HFFc6 (cell line): Measurements from ENCODE around the gene LSG1. TPM values are rescaled to one million over a fixed set of nuclear protein-coding genes. Genes with fewer than 3 reads are reported as not detected.
A peak's percentile ranks its signal among the peaks of the same experiment; 100 is the strongest.

Experiments used
- DNase-seq: peaks from one replicate; pipeline ENCODE4 v3.0.0-alpha.2; 2018
- H3K27ac Mint-ChIP-seq: 2 replicates; pipeline ENCODE4 v1.8.0; 2020; ENCODE audit warnings: mild to moderate bottlenecking, mixed read lengths
- H3K27me3 Mint-ChIP-seq: 2 replicates; pipeline ENCODE4 v1.8.0; 2021; ENCODE audit warnings: mild to moderate bottlenecking, moderate library complexity, mixed read lengths; ENCODE audit not compliant: insufficient read depth
- H3K36me3 Mint-ChIP-seq: 2 replicates; pipeline ENCODE4 v1.8.0; 2021; ENCODE audit warnings: low read depth, mixed read lengths
- H3K4me1 Mint-ChIP-seq: 2 replicates; pipeline ENCODE4 v1.8.0; 2020; ENCODE audit warnings: low read depth, mixed read lengths
- H3K4me3 Mint-ChIP-seq: 2 replicates; pipeline ENCODE4 v1.8.0; 2020; ENCODE audit warnings: mild to moderate bottlenecking, moderate library complexity, mixed read lengths
- H3K9me3 Mint-ChIP-seq: 2 replicates; pipeline ENCODE4 v1.8.0; 2020; ENCODE audit warnings: mild to moderate bottlenecking, mixed read lengths
- total RNA-seq, 6 experiments: library from RNA; stranded (reverse); fragmentation: NEBNext Ultra II Directional; extraction: Animal tissue kit (Norgen Biotek cat#: 25700); gene quantifications; 2 replicates in 1 of 6; 3 replicates in 5 of 6; pipeline ENCODE4 v1.2.3, GENCODE V29; 2021
- TF ChIP-seq, protein P1 (sequence below): fragments of 200-600 bp; sonication (generic); IDR thresholded peaks from 2 replicates; pipeline ENCODE4 v1.5.0; 2021; ENCODE audit warnings: antibody characterized with exemption, mild to moderate bottlenecking

LSG1 gene
- total RNA-seq, 6 experiments from 2014 or later = 26.4 to 31.7 (median 29.3) TPM

DNA sequence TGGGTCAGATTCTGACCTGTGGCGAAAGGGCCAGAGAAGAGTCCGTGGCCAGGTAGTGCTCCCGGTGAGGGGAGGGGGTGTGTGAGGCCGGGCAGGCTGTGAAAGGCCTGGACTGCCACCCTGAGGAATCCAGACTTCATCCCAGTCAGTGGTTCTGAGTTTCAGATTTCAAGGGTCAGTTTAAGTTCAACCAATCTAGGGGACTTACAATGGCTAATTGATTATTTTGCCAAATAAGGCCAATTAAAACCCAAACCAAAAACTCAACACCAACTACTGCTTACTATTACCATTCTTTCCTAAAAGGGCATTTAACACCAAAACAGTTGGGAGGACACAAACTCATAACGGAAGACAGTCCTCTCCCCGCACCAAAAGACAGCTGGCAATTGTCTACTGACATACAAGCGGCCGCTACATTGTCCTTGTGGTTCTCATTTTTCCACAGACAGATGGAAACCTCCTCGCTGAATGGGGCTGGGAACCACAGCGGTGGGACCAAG, 69.3 kb downstream of the LSG1 start:
- TF ChIP-seq, protein P1, sequence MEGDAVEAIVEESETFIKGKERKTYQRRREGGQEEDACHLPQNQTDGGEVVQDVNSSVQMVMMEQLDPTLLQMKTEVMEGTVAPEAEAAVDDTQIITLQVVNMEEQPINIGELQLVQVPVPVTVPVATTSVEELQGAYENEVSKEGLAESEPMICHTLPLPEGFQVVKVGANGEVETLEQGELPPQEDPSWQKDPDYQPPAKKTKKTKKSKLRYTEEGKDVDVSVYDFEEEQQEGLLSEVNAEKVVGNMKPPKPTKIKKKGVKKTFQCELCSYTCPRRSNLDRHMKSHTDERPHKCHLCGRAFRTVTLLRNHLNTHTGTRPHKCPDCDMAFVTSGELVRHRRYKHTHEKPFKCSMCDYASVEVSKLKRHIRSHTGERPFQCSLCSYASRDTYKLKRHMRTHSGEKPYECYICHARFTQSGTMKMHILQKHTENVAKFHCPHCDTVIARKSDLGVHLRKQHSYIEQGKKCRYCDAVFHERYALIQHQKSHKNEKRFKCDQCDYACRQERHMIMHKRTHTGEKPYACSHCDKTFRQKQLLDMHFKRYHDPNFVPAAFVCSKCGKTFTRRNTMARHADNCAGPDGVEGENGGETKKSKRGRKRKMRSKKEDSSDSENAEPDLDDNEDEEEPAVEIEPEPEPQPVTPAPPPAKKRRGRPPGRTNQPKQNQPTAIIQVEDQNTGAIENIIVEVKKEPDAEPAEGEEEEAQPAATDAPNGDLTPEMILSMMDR = no peak

DNA sequence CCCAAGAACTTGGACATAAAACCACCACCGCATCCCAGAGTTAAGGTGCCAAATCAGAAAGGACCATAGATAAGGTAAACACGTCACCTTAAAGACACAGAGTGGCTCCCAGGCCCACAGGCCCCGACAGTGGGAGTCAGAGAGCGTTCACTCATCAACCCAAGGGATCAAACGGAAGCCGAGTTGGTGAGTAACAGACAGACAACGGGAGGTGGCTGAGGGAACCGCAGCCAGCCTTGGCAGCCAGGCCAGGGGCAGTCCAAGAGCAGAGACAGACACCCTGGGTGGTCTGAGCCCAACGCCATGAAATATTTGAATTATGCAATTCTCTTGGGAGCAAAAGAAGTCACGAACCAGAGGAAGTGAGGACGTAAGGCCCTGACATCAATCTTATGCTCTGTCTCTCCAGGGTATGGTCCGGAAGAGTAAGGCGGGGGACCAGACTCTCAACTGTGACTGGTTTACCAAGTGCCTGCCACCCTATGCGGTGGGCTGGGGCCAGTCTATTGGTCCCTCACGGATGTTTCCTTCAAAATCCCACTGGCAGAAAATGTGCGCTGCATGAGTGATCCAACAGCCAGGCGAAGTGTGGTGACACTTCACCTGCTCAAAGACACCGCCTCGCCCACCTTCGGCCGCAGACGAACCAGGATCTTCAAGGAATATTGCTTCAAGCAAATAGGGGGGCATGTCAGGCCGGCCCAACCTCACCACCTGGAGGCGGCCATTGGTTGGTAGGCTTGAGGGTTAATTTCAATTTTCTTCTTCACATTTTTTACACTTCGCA, 73.0 kb downstream of the LSG1 start:
- H3K27me3 Mint-ChIP-seq = no peaks in the 10 kb centered on the region
- H3K36me3 Mint-ChIP-seq = peaks cover 5% of the 10 kb centered on the region; the same call in 1 of the 2 replicates
- no peak for DNase-seq
- H3K9me3 Mint-ChIP-seq = no peaks in the 10 kb centered on the region
- H3K4me3 Mint-ChIP-seq = no peak overlapping the region
- TF ChIP-seq, protein P1 = no peak
- H3K4me1 Mint-ChIP-seq = peaks cover 8% of the 10 kb centered on the region
- no peak overlapping the region for H3K27ac Mint-ChIP-seq

More for the DNA sequence above, 69.3 kb downstream of the LSG1 start:
- peaks cover 1% of the 10 kb centered on the region; the same call in 1 of the 2 replicates for H3K27me3 Mint-ChIP-seq
- no peak overlapping the region for H3K4me3 Mint-ChIP-seq
- no peak overlapping the region for H3K27ac Mint-ChIP-seq
- H3K9me3 Mint-ChIP-seq = no peaks in the 10 kb centered on the region
- no peak for DNase-seq
- no peaks in the 10 kb centered on the region for H3K4me1 Mint-ChIP-seq
- H3K36me3 Mint-ChIP-seq = peaks cover 5% of the 10 kb centered on the region; the same call in 1 of the 2 replicates

DNA sequence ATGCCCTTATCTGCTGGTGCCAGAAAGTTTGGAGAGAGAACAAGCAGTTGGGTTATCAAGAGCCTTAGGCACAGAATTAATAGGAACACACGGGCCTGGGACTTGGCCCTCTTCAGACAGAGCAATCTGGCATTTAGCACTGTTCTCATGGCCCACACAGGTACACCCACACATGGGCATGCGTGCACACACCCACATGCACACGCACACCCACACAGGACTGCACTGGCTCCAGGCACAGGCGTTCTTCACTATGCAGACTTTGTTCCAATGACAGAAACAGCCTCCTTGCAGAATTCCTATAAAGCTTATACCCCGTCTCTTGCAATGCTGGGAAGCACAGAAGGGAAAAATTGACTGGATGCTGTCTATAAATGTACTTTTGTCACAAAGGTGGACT, 75.1 kb downstream of the LSG1 start:
- Mint-ChIP-seq H3K27ac (no peak overlapping the region), H3K9me3 (no peaks in the 10 kb centered on the region)

DNA sequence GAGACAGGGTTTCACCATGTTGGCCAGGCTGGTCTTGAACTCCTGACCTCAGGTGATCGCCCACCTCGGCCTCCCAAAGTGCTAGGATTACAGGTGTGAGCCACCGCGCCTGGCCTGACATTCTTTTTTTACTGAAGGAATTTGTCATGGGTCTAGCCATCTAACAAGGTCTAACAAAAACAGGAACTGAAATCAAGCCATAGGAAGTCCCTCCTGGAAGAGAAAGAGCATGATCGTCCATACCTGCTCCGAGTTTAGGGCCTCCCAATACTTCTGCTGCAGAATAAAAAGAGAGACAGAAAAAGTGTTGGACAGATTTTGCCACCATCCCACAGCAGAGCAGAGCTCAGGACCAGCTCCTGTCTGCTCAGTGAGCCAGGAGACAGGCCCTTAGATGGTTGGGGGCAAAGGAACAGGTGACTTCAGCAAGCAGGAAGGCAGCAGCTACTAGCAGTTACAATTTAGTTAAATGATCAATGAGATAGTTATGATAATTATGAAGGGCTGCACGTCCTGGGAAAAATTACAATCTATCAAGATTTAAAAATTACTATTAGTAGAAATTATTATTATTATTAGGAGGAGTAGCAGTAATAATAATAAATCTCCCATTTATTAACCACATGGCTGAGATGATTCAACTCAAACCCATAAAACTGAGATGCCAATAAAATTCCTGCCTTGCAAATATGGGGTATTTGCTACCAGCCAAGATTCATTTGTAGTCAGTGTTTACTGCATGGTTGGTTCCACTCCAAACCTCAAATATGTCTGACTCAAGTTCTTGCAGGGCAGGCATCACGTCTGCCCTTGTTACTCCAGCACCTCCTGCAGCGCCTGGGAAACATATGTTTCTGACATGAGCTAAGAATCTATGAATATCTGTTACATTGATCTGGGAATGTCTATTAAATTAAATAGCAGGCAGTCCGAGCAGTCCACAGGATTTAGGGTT, 78.9 kb downstream of the LSG1 start:
- DNase-seq = peak; percentile 99
- peaks cover 19% of the 10 kb centered on the region for H3K36me3 Mint-ChIP-seq
- H3K27me3 Mint-ChIP-seq = no peaks in the 10 kb centered on the region
- peak overlapping the region; percentile 68 for H3K27ac Mint-ChIP-seq
- TF ChIP-seq, protein P1 = peak; percentile 36; the same call in 1 of the 2 replicates
- no peaks in the 10 kb centered on the region for H3K9me3 Mint-ChIP-seq
- H3K4me1 Mint-ChIP-seq = peaks cover 23% of the 10 kb centered on the region
- H3K4me3 Mint-ChIP-seq = peak overlapping the region; percentile 81; the same call in 1 of the 2 replicates

More for the DNA sequence above, 75.1 kb downstream of the LSG1 start:
- no peak for DNase-seq
- H3K36me3 Mint-ChIP-seq = peaks cover 4% of the 10 kb centered on the region; the same call in 1 of the 2 replicates
- H3K4me1 Mint-ChIP-seq = peaks cover 23% of the 10 kb centered on the region
- H3K4me3 Mint-ChIP-seq = no peak overlapping the region
- TF ChIP-seq, protein P1 = no peak
- H3K27me3 Mint-ChIP-seq = no peaks in the 10 kb centered on the region

Other genes with a start within 250 kb of the LSG1 start
- 100 to 1,000 TPM; 114 to 123 (median 117) TPM for gene ATP13A3, start 185.2 kb downstream of the LSG1 start, total RNA-seq
- gene TMEM44, start 38.8 kb downstream of the LSG1 start, total RNA-seq = 10 to 100 TPM; 11.8 to 14.0 (median 13.2) TPM
- 10 to 100 TPM; 10.6 to 28.5 (median 11.6) TPM for gene FAM43A, start 13.7 kb upstream of the LSG1 start, total RNA-seq